Neural cell (in vitro differentiated cells): Measurements from ENCODE around the gene DDC.

Source experiments
- EP300 ChIP-seq: fragments of 450-650 bp; conservative IDR thresholded peaks from 2 replicates; pipeline ENCODE4 v1.6.1; 2014; ENCODE audit warnings: antibody characterized with exemption, mild to moderate bottlenecking, moderate library complexity; ENCODE audit not compliant: poor library complexity, severe bottlenecking
- EZH2 ChIP-seq: fragments of 200-600, 300-800 bp; shearing (Covaris generic), sonication (generic); IDR thresholded peaks from 2 replicates; pipeline ENCODE4 v1.6.1; 2014; ENCODE audit warnings: antibody characterized with exemption, low read length, borderline replicate concordance, mild to moderate bottlenecking; ENCODE audit not compliant: insufficient read depth, poor library complexity, severe bottlenecking
- POLR2AphosphoS5 ChIP-seq: IDR thresholded peaks from 2 replicates; pipeline ENCODE4 v1.6.1; 2012
- RAD21 ChIP-seq: fragments of 450-650 bp; conservative IDR thresholded peaks from 2 replicates; pipeline ENCODE4 v1.6.1; 2014; ENCODE audit warnings: antibody characterized with exemption, mild to moderate bottlenecking, moderate library complexity
- SMC3 ChIP-seq: fragments of 450-650 bp; conservative IDR thresholded peaks from 2 replicates; pipeline ENCODE4 v1.6.1; 2014; ENCODE audit warnings: antibody characterized with exemption, mild to moderate bottlenecking, moderate library complexity; ENCODE audit not compliant: poor library complexity
- TAF1 ChIP-seq: IDR thresholded peaks from 2 replicates; pipeline ENCODE4 v1.6.1; 2012; ENCODE audit warnings: low read depth
- TF ChIP-seq, protein P1 (sequence below): fragments of 450-650 bp; IDR thresholded peaks from 2 replicates; pipeline ENCODE4 v1.5.1; 2014; ENCODE audit warnings: antibody characterized with exemption, mild to moderate bottlenecking, moderate library complexity; ENCODE audit not compliant: poor library complexity, severe bottlenecking
- TF ChIP-seq, protein P2 (sequence below): IDR thresholded peaks from 2 replicates; pipeline ENCODE4 v1.6.1; 2012; ENCODE audit warnings: borderline replicate concordance

DNA sequence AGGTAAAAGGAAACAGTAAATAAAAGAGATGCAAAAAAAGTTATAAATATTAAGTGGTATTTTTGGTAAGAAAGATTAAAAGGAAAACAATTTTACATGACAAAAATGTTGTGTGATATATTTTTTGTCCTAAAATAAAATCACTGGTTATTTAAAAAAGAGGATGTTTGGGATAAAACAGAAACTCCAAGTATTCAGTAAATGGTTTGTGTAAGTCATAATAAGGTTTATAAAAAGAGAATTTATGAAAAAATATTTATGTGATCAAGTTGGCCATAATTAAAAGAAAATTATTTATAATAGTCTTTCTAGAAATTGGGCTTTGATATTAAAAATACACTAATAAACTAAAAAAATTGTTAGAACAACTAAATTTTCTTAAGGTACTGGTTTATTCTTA, 76.8 kb downstream of the DDC start:
- TF ChIP-seq EZH2 (no peak), EP300 (no peak), SMC3 (no peak), POLR2AphosphoS5 (no peak), RAD21 (no peak), TAF1 (no peak)
- TF ChIP-seq, protein P1, sequence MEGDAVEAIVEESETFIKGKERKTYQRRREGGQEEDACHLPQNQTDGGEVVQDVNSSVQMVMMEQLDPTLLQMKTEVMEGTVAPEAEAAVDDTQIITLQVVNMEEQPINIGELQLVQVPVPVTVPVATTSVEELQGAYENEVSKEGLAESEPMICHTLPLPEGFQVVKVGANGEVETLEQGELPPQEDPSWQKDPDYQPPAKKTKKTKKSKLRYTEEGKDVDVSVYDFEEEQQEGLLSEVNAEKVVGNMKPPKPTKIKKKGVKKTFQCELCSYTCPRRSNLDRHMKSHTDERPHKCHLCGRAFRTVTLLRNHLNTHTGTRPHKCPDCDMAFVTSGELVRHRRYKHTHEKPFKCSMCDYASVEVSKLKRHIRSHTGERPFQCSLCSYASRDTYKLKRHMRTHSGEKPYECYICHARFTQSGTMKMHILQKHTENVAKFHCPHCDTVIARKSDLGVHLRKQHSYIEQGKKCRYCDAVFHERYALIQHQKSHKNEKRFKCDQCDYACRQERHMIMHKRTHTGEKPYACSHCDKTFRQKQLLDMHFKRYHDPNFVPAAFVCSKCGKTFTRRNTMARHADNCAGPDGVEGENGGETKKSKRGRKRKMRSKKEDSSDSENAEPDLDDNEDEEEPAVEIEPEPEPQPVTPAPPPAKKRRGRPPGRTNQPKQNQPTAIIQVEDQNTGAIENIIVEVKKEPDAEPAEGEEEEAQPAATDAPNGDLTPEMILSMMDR = no peak
- TF ChIP-seq, protein P2, sequence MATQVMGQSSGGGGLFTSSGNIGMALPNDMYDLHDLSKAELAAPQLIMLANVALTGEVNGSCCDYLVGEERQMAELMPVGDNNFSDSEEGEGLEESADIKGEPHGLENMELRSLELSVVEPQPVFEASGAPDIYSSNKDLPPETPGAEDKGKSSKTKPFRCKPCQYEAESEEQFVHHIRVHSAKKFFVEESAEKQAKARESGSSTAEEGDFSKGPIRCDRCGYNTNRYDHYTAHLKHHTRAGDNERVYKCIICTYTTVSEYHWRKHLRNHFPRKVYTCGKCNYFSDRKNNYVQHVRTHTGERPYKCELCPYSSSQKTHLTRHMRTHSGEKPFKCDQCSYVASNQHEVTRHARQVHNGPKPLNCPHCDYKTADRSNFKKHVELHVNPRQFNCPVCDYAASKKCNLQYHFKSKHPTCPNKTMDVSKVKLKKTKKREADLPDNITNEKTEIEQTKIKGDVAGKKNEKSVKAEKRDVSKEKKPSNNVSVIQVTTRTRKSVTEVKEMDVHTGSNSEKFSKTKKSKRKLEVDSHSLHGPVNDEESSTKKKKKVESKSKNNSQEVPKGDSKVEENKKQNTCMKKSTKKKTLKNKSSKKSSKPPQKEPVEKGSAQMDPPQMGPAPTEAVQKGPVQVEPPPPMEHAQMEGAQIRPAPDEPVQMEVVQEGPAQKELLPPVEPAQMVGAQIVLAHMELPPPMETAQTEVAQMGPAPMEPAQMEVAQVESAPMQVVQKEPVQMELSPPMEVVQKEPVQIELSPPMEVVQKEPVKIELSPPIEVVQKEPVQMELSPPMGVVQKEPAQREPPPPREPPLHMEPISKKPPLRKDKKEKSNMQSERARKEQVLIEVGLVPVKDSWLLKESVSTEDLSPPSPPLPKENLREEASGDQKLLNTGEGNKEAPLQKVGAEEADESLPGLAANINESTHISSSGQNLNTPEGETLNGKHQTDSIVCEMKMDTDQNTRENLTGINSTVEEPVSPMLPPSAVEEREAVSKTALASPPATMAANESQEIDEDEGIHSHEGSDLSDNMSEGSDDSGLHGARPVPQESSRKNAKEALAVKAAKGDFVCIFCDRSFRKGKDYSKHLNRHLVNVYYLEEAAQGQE = no peak
